HFFc6 (cell line): Measurements from ENCODE around the gene COL23A1. TPM values are rescaled to one million over a fixed set of nuclear protein-coding genes. Genes with fewer than 3 reads are reported as not detected.

Experiments used
- DNase-seq: peaks from one replicate; pipeline ENCODE4 v3.0.0-alpha.2; 2018
- H3K27ac Mint-ChIP-seq: 2 replicates; pipeline ENCODE4 v1.8.0; 2020; ENCODE audit warnings: mild to moderate bottlenecking, mixed read lengths
- H3K27me3 Mint-ChIP-seq: 2 replicates; pipeline ENCODE4 v1.8.0; 2021; ENCODE audit warnings: mild to moderate bottlenecking, moderate library complexity, mixed read lengths; ENCODE audit not compliant: insufficient read depth
- H3K36me3 Mint-ChIP-seq: 2 replicates; pipeline ENCODE4 v1.8.0; 2021; ENCODE audit warnings: low read depth, mixed read lengths
- H3K4me1 Mint-ChIP-seq: 2 replicates; pipeline ENCODE4 v1.8.0; 2020; ENCODE audit warnings: low read depth, mixed read lengths
- H3K4me3 Mint-ChIP-seq: 2 replicates; pipeline ENCODE4 v1.8.0; 2020; ENCODE audit warnings: mild to moderate bottlenecking, moderate library complexity, mixed read lengths
- H3K9me3 Mint-ChIP-seq: 2 replicates; pipeline ENCODE4 v1.8.0; 2020; ENCODE audit warnings: mild to moderate bottlenecking, mixed read lengths
- CTCF ChIP-seq: fragments of 200-600 bp; sonication (generic); IDR thresholded peaks from 2 replicates; pipeline ENCODE4 v1.5.0; 2021; ENCODE audit warnings: antibody characterized with exemption, mild to moderate bottlenecking
- total RNA-seq, 6 experiments: library from RNA; stranded (reverse); fragmentation: NEBNext Ultra II Directional; extraction: Animal tissue kit (Norgen Biotek cat#: 25700); gene quantifications; 2 replicates in 1 of 6; 3 replicates in 5 of 6; pipeline ENCODE4 v1.2.3, GENCODE V29; 2021

The COL23A1 gene
- total RNA-seq, 6 experiments from 2014 or later: not detected

- Mint-ChIP-seq H3K4me1 (peaks cover 18% of the 10 kb centered on the region), H3K27ac (no peak overlapping the region), H3K4me3 (no peak overlapping the region), H3K27me3 (no peaks in the 10 kb centered on the region), H3K36me3 (peaks cover 46% of the 10 kb centered on the region), H3K9me3 (no peaks in the 10 kb centered on the region)
- no peak for DNase-seq
- no peak for TF ChIP-seq CTCF
These were observed 29.2 kb upstream of the COL23A1 start for GRCh38 chr5:178619390-178619789.

- DNase-seq: no peak
- H3K4me1 Mint-ChIP-seq: no peaks in the 10 kb centered on the region
- no peak overlapping the region for H3K4me3 Mint-ChIP-seq
- no peak overlapping the region for H3K27ac Mint-ChIP-seq
- H3K27me3 Mint-ChIP-seq: no peaks in the 10 kb centered on the region
- H3K36me3 Mint-ChIP-seq: peaks cover 54% of the 10 kb centered on the region
- no peak for TF ChIP-seq CTCF
- H3K9me3 Mint-ChIP-seq: no peaks in the 10 kb centered on the region
These were observed 22.1 kb upstream of the COL23A1 start for GRCh38 chr5:178612299-178612698.

DNA sequence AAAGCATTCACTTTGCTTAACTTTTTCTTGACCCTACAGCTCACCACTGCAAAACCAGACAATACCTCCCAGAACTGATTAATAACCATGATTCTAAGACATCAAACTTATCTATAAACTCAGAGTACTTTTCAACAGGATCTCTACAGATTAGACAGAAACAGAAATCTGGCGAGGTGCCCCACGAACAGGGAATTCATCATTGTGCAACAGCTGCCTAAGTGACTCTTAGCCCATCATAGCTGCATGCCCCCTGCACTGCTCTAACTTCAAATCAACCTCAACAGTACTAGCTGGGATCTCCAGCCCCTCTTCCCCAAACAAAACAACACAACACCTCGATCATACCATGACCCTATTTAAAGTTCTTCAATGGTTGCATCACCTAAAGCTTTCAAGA, 16.1 kb upstream of the COL23A1 start:
- H3K4me3 Mint-ChIP-seq: no peak overlapping the region
- no peak for DNase-seq
- no peak overlapping the region for H3K27ac Mint-ChIP-seq
- peaks cover 12% of the 10 kb centered on the region for H3K4me1 Mint-ChIP-seq
- no peaks in the 10 kb centered on the region for H3K27me3 Mint-ChIP-seq
- H3K36me3 Mint-ChIP-seq: peaks cover 58% of the 10 kb centered on the region
- no peak for TF ChIP-seq CTCF
- no peaks in the 10 kb centered on the region for H3K9me3 Mint-ChIP-seq

DNA sequence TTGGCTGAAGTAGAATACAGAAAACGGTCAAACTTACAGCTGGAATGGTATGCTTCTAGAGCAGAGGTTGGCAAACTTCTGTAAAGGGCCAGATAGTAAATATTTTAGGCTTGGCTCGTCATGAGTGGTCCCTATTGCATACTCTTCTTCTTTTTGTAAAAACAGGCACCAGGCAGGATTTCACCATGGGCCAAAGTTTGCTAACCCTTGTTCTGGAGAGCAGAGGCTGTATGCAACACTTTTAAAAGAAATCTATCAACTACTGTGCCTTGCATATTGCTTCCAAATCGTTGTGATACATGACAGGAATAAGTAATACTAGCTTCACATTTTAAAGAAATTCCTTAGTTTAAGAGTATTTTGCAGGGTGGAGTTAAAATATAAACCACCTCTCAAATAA, 15.6 kb upstream of the COL23A1 start:
- H3K9me3 Mint-ChIP-seq: no peaks in the 10 kb centered on the region
- peaks cover 58% of the 10 kb centered on the region for H3K36me3 Mint-ChIP-seq
- DNase-seq: no peak
- no peaks in the 10 kb centered on the region for H3K27me3 Mint-ChIP-seq
- no peak overlapping the region for H3K27ac Mint-ChIP-seq
- TF ChIP-seq CTCF: no peak
- no peak overlapping the region for H3K4me3 Mint-ChIP-seq
- H3K4me1 Mint-ChIP-seq: peaks cover 12% of the 10 kb centered on the region

DNA sequence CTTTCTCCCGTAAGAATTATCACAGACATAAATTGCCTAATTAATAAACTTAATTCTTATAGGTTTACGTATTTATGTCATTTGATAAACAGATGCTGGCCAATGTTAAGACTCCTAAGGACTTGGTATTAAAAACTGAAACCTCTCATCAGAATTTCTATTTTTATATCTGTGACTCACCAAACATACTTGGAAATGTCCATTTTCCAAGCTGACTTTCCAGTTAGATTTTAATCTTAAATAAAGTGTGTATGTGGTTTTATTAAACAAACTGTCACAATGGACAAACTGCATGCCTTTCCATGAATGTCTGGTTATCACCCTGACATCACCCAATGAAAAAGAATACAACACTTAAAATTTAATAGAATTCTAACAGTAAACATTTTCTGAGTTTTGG, 12.6 kb upstream of the COL23A1 start:
- Mint-ChIP-seq H3K4me3 (no peak overlapping the region), H3K4me1 (peaks cover 12% of the 10 kb centered on the region), H3K27me3 (0 out of 2 replicates have a peak, but pooled peaks cover 2% of the 10 kb centered on the region), H3K9me3 (no peaks in the 10 kb centered on the region), H3K36me3 (peaks cover 70% of the 10 kb centered on the region), H3K27ac (peak overlapping the region; percentile 29; the same call in 1 of the 2 replicates)
- DNase-seq: peak; percentile 48
- TF ChIP-seq CTCF: no peak

- no peak for TF ChIP-seq CTCF
- H3K27me3 Mint-ChIP-seq: peaks cover 4% of the 10 kb centered on the region
- H3K9me3 Mint-ChIP-seq: peaks cover 31% of the 10 kb centered on the region
- DNase-seq: no peak
- peaks cover 63% of the 10 kb centered on the region for H3K36me3 Mint-ChIP-seq
- no peak overlapping the region for H3K4me3 Mint-ChIP-seq
- H3K4me1 Mint-ChIP-seq: peaks cover 4% of the 10 kb centered on the region; the same call in 1 of the 2 replicates
- H3K27ac Mint-ChIP-seq: no peak overlapping the region
These were observed 5.6 kb upstream of the COL23A1 start for GRCh38 chr5:178595750-178596149.
